Epidermal melanocyte (primary cell): ENCODE data around the gene MB21D2.
"Not testable (repeated sequence)": the region's sequence is repeated elsewhere in the genome, so short reads cannot be mapped to it uniquely, and the experiment has no call there.

Experiments
- DNase-seq: peaks from one replicate; pipeline ENCODE4 v3.0.0; 2011; ENCODE audit warnings: low spot score; ENCODE audit not compliant: insufficient read length

Gene MB21D2

DNA sequence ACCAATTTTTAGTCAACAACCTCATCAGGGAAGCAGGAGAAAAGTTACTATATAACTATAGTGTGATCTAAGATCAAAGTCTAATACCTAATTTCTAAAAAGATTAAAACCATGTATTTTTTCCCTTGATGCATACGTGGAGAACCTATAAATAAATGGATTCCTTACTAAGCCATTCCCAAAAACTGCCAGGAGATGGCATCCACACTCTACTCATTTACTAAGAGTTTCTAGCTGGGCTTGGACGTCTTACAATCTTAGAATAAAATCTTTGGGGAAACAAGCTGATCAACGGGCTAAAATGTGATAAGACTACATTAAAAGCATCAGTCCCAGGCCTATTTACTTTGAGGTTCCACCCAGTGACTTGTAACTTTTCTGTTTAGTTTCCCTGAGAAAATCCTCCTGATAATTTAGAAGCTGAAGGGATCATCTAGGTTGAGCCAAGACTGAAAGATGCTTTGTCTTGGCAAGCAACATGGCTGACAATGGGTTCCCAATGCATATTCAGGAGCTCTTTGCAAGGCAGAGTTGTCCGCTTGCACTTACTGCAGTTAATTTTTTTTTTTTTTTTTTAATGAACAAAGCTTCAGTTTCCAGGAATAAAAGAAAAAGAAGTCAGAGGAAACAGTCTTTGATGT, 104.8 kb downstream of the MB21D2 start:
- no peak for DNase-seq

DNA sequence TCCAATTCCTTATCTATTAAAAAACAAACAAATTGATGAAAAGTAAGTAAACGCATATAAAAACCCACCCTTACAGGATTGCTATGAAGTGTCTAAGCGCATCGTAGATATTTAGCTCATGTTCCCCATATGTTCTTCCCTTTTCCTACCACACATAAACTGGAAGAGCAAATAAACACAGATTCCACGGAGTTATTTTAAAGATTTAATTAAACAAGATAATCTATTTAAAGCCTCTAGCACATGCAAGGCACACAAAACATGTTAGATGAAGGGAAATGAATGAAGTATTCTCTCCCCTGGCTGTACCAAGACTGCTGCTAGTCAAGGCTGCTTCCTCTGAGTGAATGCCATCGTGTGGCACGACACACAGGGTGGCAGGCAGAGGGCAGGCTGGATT, 111.9 kb downstream of the MB21D2 start:
- no peak for DNase-seq

DNA sequence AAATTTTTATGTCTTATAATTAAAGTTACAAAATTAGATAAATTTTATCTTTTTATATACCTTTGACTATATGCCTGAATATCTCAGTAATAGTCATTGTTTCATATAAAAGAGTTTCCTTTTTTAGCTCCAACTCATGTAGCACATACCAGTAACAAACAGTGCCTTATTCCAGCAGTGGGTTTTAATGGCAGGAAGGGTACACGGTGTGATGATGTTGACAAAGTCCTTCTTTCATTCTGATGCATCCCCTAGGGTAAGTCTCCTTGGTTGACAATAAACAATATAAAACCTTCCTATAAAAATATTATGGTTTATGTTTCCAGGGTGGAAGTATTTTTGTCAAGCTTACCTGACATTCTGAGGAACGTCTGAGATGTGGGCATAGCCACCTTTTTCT, 113.2 kb downstream of the MB21D2 start:
- no peak for DNase-seq

DNA sequence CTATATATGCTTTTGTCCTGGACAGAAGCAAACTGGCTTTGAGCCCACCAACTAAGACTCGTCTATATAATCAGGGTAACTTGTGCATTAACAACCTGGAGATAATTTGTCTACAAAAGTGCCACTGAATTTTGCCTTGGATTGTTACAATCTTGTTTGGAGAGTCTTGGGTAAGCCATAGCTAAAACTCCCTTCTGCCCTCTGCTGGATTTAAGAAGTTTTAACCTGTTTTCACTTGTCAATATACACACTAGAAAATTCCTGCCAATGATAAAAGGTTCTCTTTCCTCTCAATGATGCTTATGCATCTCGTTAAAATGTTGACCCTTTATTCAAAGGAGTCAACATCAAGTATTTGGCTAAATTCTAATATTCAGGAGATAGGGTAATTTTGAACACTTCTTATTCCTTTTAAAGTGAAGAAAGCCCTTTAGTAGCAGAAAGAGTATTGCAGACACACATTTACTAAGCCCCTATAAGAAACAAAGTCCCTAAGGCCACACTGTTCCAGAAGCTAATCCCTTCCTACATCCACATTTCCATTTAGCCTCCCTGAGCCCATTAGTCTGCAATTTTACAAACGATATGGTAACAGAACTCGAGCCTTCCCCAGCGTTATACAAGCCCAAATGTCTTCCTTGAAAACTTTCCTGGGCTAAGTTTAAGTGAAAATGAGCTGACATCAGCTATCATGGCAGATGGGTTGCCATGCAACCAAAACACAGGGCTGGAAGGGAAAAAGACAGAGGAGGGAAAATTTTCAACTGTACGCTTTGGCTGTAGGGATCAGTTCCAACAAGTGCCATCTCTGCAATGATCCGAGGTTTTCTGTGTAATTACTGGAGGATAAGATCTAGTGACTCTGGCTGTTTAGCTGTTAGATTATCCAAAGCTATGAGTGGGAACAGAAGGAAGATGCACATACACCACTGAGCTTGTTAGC, 114.4 kb downstream of the MB21D2 start:
- peak; percentile 64 for DNase-seq

- DNase-seq = no peak
Observed at GRCh38 chr3:192801985-192802384, 115.7 kb downstream of the MB21D2 start.

- DNase-seq = no peak
Observed at GRCh38 chr3:192799721-192800120, 117.9 kb downstream of the MB21D2 start.

DNA sequence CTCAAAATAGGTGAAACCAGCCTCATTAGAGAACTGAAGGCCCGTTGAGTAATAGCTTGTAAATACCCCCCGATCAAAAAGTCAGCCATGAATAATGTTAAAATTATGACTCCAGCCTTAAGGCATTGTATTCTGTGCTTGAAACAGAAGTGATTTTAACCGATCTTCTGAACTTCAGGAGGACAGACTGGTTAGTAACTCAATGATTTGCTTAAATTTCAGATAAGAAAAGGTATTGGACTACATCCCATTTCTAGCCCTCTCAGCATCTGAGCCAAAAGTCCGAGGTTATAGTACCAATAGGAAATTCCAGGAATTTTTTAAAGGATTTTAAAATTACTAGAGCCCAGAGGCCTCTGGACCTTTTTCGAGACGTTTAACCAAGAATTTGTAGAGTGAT, 122.6 kb downstream of the MB21D2 start:
- DNase-seq = no peak

DNA sequence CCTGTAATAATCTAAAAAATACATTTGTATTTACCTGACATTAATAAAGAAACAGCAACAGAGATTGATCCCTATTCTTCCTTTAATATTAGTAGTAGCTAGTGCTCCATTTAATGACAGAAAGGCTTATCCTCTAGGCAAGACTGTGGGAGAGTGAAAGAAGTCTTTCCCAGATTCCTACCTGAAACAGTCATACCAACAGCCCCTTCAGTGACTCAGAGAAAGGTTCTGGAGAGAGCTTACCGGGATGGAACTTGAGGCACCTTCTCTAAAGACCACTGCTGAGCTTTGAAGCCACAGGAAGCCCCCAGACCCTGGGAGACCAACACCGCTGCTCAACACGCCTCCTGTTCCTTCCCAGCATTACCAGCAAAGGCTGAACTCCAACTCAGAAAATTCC, 123.4 kb downstream of the MB21D2 start:
- DNase-seq = no peak

DNA sequence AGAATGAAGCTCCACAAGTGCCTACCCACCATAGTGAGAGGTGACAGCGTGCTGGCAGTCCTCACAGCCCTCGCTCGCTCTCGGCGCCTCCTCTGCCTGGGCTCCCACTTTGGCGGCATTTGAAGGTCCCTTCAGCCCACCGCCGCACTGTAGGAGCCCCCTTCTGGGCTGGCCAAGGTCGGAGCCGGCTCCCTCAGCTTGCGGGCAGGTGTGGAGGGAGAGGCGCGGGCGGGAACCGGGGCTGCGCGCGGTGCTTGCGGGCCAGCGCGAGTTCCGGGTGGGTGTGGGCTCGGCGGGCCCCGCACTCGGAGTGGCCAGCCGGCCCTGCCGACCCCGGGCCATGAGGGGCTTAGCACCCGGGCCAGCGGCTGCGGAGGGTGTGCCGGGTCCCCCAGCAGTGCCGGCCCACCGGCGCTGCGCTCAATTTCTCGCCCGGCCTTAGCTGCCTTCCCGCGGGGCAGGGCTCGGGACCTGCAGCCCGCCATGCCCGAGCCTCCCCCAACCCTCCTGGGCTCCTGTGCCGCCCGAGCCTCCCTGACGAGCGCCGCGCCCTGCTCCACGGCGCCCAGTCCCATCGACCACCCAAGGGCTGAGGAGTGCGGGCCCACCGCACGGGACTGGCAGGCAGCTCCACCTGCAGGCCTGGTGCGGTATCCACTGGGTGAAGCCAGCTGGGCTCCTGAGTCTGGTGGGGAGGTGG, 128.7 kb downstream of the MB21D2 start:
- DNase-seq = not testable (repeated sequence)

DNA sequence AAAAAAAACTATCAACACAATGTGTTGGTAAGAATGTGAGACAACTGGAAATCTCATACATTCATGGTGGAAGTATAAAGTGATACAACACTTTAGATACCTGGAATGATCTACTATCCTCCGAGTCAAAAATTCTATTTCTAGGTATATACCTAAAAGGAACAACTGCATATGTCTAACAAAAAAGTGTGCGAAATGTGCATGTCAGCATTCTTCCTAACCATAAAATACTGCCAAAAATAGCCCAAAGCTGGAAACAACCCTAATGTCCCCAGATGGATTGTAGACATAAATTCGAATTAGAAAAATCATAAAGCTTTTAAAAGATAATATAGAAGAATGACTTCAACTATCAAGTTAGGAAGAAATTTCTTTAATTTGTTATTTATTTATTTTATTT, 139.1 kb downstream of the MB21D2 start:
- no peak for DNase-seq

- DNase-seq = not testable (repeated sequence)
Observed at GRCh38 chr3:192774341-192774740, 143.3 kb downstream of the MB21D2 start.

DNA sequence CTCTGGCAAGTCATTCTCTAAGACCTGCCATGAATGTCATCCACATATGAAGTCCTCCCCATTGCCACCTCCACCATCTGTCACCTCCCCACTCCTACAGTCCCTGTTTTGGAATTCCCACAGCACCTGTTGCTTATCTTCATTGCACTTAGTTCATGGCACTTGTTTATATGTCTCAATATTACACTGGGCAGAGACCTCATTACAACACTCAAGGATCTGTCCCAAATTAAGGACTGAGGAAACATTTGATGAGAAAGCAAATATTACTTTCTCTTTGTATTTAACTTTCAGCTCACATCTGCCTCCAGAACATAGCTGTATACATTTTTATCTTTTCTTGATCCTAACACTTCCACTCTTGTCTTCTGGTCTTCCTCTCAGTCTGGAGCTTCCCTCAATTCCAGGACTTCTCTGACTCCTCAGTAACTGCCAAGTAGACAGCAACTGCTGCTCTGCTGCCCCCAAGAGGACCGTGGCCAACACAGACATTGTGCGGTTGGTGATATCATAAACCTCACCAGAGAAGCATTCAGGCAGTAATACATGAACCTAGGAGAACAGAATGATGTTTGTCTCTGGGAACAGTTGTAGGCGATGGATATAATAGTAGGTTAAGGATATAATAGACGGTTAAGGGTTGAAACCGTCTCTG, 145.3 kb downstream of the MB21D2 start:
- no peak for DNase-seq

DNA sequence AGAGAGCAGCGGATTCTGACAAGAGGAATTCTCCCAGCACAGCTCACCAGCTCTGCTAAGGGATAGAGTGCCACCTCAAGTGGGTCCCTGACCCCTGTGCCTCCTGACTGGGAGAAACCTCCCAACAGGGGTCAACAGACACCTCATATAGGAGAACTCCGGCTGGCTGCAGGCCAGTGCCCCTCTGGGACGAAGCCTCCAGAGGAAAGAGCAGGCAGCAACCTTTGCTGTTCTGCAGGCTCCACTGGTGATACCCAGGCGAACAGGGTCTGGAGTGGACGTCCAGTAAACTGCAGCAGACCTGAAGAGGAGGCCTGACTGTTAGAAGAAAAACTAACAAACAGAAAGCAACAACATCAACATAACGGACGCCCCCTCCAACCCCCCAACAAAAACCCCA, 159.0 kb downstream of the MB21D2 start:
- no peak for DNase-seq

DNA sequence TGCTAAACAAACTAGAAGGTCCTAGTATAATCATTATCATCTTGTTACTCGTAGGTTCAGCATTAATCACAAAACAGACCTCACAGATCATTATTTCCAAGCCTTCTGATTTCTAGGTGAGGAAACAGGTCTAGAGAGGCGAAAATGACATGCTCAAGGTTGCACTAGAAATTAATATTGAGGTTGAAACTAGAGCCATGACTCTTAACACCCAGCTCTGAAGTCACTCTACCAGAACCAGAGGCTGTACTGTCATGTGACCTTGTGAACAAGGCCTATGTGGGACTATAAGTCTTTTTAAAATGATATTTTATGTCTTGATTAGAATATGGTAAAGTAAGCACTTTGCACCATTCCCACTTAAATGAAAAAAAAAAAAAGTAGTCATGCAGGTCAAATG, 166.5 kb downstream of the MB21D2 start:
- no peak for DNase-seq

DNA sequence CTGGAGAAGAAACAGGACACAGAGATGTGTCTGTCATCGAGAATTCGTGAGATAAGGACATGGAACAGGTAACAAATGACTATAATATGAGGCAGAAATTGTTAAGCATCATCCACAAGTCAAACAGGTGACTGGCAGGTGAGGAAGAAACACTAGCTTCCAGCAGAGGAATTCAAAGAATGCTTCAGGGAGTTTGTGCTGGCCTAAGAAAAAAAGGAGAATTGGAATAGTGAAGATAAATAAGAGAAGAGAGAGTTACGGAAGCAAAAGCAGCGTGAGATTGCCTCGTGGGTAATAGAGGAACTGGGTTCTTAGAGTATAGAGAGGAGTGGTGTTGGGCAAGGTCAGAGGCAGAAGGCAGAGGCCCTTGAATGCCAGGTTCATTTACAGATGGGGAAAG, 167.5 kb downstream of the MB21D2 start:
- no peak for DNase-seq

DNA sequence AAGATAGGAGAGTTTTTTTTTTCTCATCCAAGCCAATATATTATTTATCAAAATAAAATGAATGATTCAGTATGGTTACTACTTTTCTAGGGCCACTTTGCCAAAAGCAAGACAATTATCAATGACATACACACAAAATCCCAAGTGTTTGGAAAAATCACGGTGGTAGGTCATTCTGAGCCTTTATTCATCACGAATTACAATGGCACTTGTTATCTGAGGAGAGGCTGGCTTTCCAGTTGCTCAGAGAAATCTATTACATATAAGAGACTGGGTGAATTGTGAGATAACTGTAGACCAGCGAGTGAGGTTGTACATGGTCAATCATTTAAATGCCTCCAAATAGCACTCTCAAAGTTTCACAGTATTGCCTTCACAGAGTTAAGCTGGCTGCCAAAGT, 169.9 kb downstream of the MB21D2 start:
- DNase-seq = no peak

- DNase-seq = no peak
Observed at GRCh38 chr3:192747145-192747544, 170.5 kb downstream of the MB21D2 start.
